HG03457 (cell line): ENCODE results near the gene RNFT1.
"Not testable (repeated sequence)": the region's sequence is repeated elsewhere in the genome, so short reads cannot be mapped to it uniquely, and the experiment has no call there.

Source experiments
- ATAC-seq: cut with Tn5 transposase; IDR thresholded peaks from one replicate; pipeline ENCODE4 v1.9.1; 2021; ENCODE audit warnings: moderate number of reproducible peaks; ENCODE audit not compliant: unreplicated experiment

Gene RNFT1

GRCh38 chr17:59964482-59965328, at the start of gene RNFT1:
TSS of gene RNFT1 (minus strand) at chr17:59964740. CDS start at chr17:59964663, 77 bp downstream.
- ATAC-seq, result peak; percentile 66

- not testable (repeated sequence) for ATAC-seq
These were observed 44.8 kb upstream of the RNFT1 start for GRCh38 chr17:60009326-60009725.

- not testable (repeated sequence) for ATAC-seq
These were observed 43.8 kb upstream of the RNFT1 start for GRCh38 chr17:60008377-60008776.

- ATAC-seq, result no peak
These were observed 41.6 kb upstream of the RNFT1 start for GRCh38 chr17:60006160-60006559.

GRCh38 chr17:60004561-60004960, 40.0 kb upstream of the RNFT1 start:
- ATAC-seq, result not testable (repeated sequence)

- not testable (repeated sequence) for ATAC-seq
These were observed 37.9 kb upstream of the RNFT1 start for GRCh38 chr17:60002405-60002804.

- ATAC-seq, result not testable (repeated sequence)
These were observed 32.1 kb upstream of the RNFT1 start for GRCh38 chr17:59996608-59997007.

- ATAC-seq, result not testable (repeated sequence)
These were observed 10.6 kb upstream of the RNFT1 start for GRCh38 chr17:59975166-59975565.

GRCh38 chr17:59973483-59973882, 8.9 kb upstream of the RNFT1 start:
- not testable (repeated sequence) for ATAC-seq

GRCh38 chr17:59972778-59973177, 8.2 kb upstream of the RNFT1 start:
- ATAC-seq, result no peak

GRCh38 chr17:59971771-59972170, 7.2 kb upstream of the RNFT1 start:
- not testable (repeated sequence) for ATAC-seq

GRCh38 chr17:59963738-59964481, 630 bp downstream of the RNFT1 start:
- peak; percentile 33 for ATAC-seq

GRCh38 chr17:59962739-59963318, 1.7 kb downstream of the RNFT1 start:
- ATAC-seq, result no peak

- ATAC-seq, result not testable (repeated sequence)
These were observed 5.0 kb downstream of the RNFT1 start for GRCh38 chr17:59959574-59959973.

- no peak for ATAC-seq
These were observed 9.7 kb downstream of the RNFT1 start for GRCh38 chr17:59954856-59955255.

- ATAC-seq, result no peak
These were observed 14.5 kb downstream of the RNFT1 start for GRCh38 chr17:59950049-59950448.

- ATAC-seq, result not testable (repeated sequence)
These were observed 17.2 kb downstream of the RNFT1 start for GRCh38 chr17:59947310-59947709.

- not testable (repeated sequence) for ATAC-seq
These were observed 18.1 kb downstream of the RNFT1 start for GRCh38 chr17:59946433-59946832.

GRCh38 chr17:59941131-59941530, 23.4 kb downstream of the RNFT1 start:
- no peak for ATAC-seq

GRCh38 chr17:59940697-59941096, 23.8 kb downstream of the RNFT1 start:
- ATAC-seq, result not testable (repeated sequence)

- ATAC-seq, result not testable (repeated sequence)
These were observed 31.2 kb downstream of the RNFT1 start for GRCh38 chr17:59933317-59933716.
